H9 (cell line): ENCODE results near the gene PRDX3. TPM values are rescaled to one million over a fixed set of nuclear protein-coding genes. Genes with fewer than 3 reads are reported as not detected.

Experiments
- DNase-seq: peaks from one replicate; pipeline ENCODE4 v3.0.0-alpha.2; 2017
- H2AFZ ChIP-seq: one replicate; pipeline ENCODE4 v1.6.1; 2013; ENCODE audit warnings: mild to moderate bottlenecking, low read length, control low read depth, moderate library complexity
- H2AK5ac ChIP-seq: 2 replicates; pipeline ENCODE4 v1.6.1; 2013; ENCODE audit warnings: low read length, control low read depth, mixed read lengths; ENCODE audit not compliant: insufficient read length
- H2BK120ac ChIP-seq: one replicate; pipeline ENCODE4 v1.6.1; 2013; ENCODE audit warnings: low read depth, mild to moderate bottlenecking, low read length, control low read depth, inconsistent platforms; ENCODE audit not compliant: poor library complexity, severe bottlenecking
- H2BK12ac ChIP-seq: 2 replicates; pipeline ENCODE4 v1.6.1; 2013; ENCODE audit warnings: low read length, control low read depth, mixed read lengths, low read depth; ENCODE audit not compliant: insufficient read length
- H2BK15ac ChIP-seq: 2 replicates; pipeline ENCODE4 v1.6.1; 2013; ENCODE audit warnings: low read depth, low read length, control low read depth
- H2BK20ac ChIP-seq: one replicate; pipeline ENCODE4 v1.6.1; 2013; ENCODE audit warnings: low read depth, mild to moderate bottlenecking, low read length, control low read depth, inconsistent platforms; ENCODE audit not compliant: poor library complexity, severe bottlenecking
- H2BK5ac ChIP-seq: 2 replicates; pipeline ENCODE4 v1.6.1; 2013; ENCODE audit warnings: low read length, control low read depth, mixed read lengths; ENCODE audit not compliant: insufficient read length
- H3K14ac ChIP-seq: 2 replicates; pipeline ENCODE4 v1.6.1; 2013; ENCODE audit warnings: low read length, control low read depth; ENCODE audit not compliant: insufficient read depth
- H3K18ac ChIP-seq: 2 replicates; pipeline ENCODE4 v1.6.1; 2013; ENCODE audit warnings: low read depth, mild to moderate bottlenecking, mixed read lengths, low read length, control low read depth; ENCODE audit not compliant: insufficient read length
- H3K23ac ChIP-seq: 2 replicates; pipeline ENCODE4 v1.6.1; 2013; ENCODE audit warnings: low read length, control low read depth, mixed read lengths, low read depth; ENCODE audit not compliant: insufficient read length
- H3K23me2 ChIP-seq: 2 replicates; pipeline ENCODE4 v1.6.1; 2013; ENCODE audit warnings: low read depth, mild to moderate bottlenecking, mixed read lengths, low read length, control low read depth; ENCODE audit not compliant: insufficient read length, poor library complexity, severe bottlenecking
- H3K27ac ChIP-seq: 2 replicates; pipeline ENCODE4 v1.5.1; 2013; ENCODE audit warnings: low read length, control low read depth, mixed read lengths, low read depth; ENCODE audit not compliant: insufficient read length
- H3K27me3 ChIP-seq: 2 replicates; pipeline ENCODE4 v1.6.1; 2013; ENCODE audit warnings: low read length, control low read depth, inconsistent platforms; ENCODE audit not compliant: insufficient read depth
- H3K4ac ChIP-seq: 2 replicates; pipeline ENCODE4 v1.6.1; 2013; ENCODE audit warnings: low read depth, mild to moderate bottlenecking, control low read depth, inconsistent platforms, low read length, moderate library complexity
- H3K4me1 ChIP-seq: 2 replicates; pipeline ENCODE4 v1.6.1; 2013; ENCODE audit warnings: low read length, control low read depth, inconsistent platforms; ENCODE audit not compliant: insufficient read depth
- H3K4me2 ChIP-seq: 2 replicates; pipeline ENCODE4 v1.6.1; 2013; ENCODE audit warnings: low read length, control low read depth, mixed read lengths; ENCODE audit not compliant: insufficient read length, insufficient read depth
- H3K56ac ChIP-seq: 2 replicates; pipeline ENCODE4 v1.6.1; 2013; ENCODE audit warnings: low read depth, mild to moderate bottlenecking, mixed read lengths, low read length, control low read depth; ENCODE audit not compliant: insufficient read length
- H3K79me1 ChIP-seq: 2 replicates; pipeline ENCODE4 v1.6.1; 2013; ENCODE audit warnings: low read depth, mild to moderate bottlenecking, moderate library complexity, low read length, control low read depth, inconsistent platforms; ENCODE audit not compliant: insufficient read depth, poor library complexity, severe bottlenecking
- H3K79me2 ChIP-seq: 2 replicates; pipeline ENCODE4 v1.6.1; 2013; ENCODE audit warnings: low read length, control low read depth, inconsistent platforms; ENCODE audit not compliant: insufficient read depth
- H3K9ac ChIP-seq: 2 replicates; pipeline ENCODE4 v1.6.1; 2013; ENCODE audit warnings: low read length, control low read depth, mixed read lengths; ENCODE audit not compliant: insufficient read length; ENCODE audit errors: extremely low read depth
- H3K9me3 ChIP-seq: one replicate; pipeline ENCODE4 v1.6.1; 2013; ENCODE audit warnings: low read depth, low read length, inconsistent platforms; ENCODE audit not compliant: control insufficient read depth
- H3T11ph ChIP-seq: one replicate; pipeline ENCODE4 v1.6.1; 2013; ENCODE audit warnings: mild to moderate bottlenecking, low read length, control low read depth, inconsistent platforms
- H4K20me1 ChIP-seq: one replicate; pipeline ENCODE4 v1.6.1; 2013; ENCODE audit not compliant: control insufficient read depth, insufficient read length, insufficient read depth
- H4K5ac ChIP-seq: 2 replicates; pipeline ENCODE4 v1.6.1; 2013; ENCODE audit warnings: low read depth, mild to moderate bottlenecking, mixed read lengths, low read length, control low read depth; ENCODE audit not compliant: insufficient read length
- H4K8ac ChIP-seq: replicated peaks from 2 replicates; pipeline ENCODE4 v1.6.1; 2013; ENCODE audit warnings: low read length, control low read depth, mixed read lengths, low read depth; ENCODE audit not compliant: insufficient read length
- H4K91ac ChIP-seq: 2 replicates; pipeline ENCODE4 v1.6.1; 2013; ENCODE audit warnings: low read depth, mild to moderate bottlenecking, moderate library complexity, mixed read lengths, low read length, control low read depth; ENCODE audit not compliant: insufficient read length
- H3K27ac Mint-ChIP-seq, 3 experiments: 2 replicates in 2 of 3; 3 replicates in 1 of 3; pipeline ENCODE4 v1.8.0; 2020 to 2021; ENCODE audit warnings: mixed read lengths in 3 of 3, mild to moderate bottlenecking in 1 of 3, moderate library complexity in 1 of 3
- H3K27me3 Mint-ChIP-seq: 2 replicates; pipeline ENCODE4 v1.8.0; 2021; ENCODE audit warnings: low read depth, mild to moderate bottlenecking, moderate library complexity, mixed read lengths
- H3K36me3 Mint-ChIP-seq, 3 experiments: 2 replicates in 2 of 3; 3 replicates in 1 of 3; pipeline ENCODE4 v1.8.0; 2020 to 2021; ENCODE audit warnings: low read depth in 3 of 3, mixed read lengths in 3 of 3; ENCODE audit not compliant: insufficient read depth in 1 of 3
- H3K4me1 Mint-ChIP-seq, 2 experiments: 2 replicates each; pipeline ENCODE4 v1.8.0; 2020; ENCODE audit warnings: mixed read lengths in 2 of 2
- H3K4me3 Mint-ChIP-seq, 2 experiments: 2 replicates in 1 of 2; 3 replicates in 1 of 2; pipeline ENCODE4 v1.8.0; 2020 to 2021; ENCODE audit warnings: mild to moderate bottlenecking in 2 of 2, mixed read lengths in 2 of 2, moderate library complexity in 1 of 2
- H3K9me3 Mint-ChIP-seq, 2 experiments: 2 replicates in 1 of 2; 3 replicates in 1 of 2; pipeline ENCODE4 v1.8.0; 2020; ENCODE audit warnings: mild to moderate bottlenecking in 2 of 2, mixed read lengths in 2 of 2, moderate library complexity in 1 of 2
- CTCF ChIP-seq: fragments of 200-600 bp; sonication (generic); conservative IDR thresholded peaks from 3 replicates; pipeline ENCODE4 v1.8.0; 2021; ENCODE audit warnings: antibody characterized with exemption, mild to moderate bottlenecking
- WGBS: extraction: QIAGEN DNeasy Blood & Tissue Kit; methylation state at CpG from one replicate; pipeline ENCODE4 v1.1.7; 2013; ENCODE audit warnings: missing lambda C conversion rate, low lambda C conversion rate, mixed read lengths; ENCODE audit not compliant: insufficient read length; ENCODE audit errors: extremely low coverage; 5-methylcytosine and 5-hydroxymethylcytosine counted together
- total RNA-seq: library from RNA; stranded (reverse); gene quantifications from 2 replicates; pipeline ENCODE4 v1.2.1, GENCODE V29; 2021

PRDX3 gene
- total RNA-seq, 1 experiment from 2014 or later, result 181 TPM

GRCh38 chr10:119133949-119134348 lies 44.7 kb downstream of the PRDX3 start:
- H2BK20ac ChIP-seq, result no peak overlapping the region
- no peak overlapping the region for H2BK12ac ChIP-seq
- no peak overlapping the region for H2AFZ ChIP-seq
- Mint-ChIP-seq H3K36me3 (peaks cover 32 to 60% (median 58%) of the 10 kb centered on the region in 3 experiments), H3K4me3 (no peak overlapping the region), H3K27me3 (no peaks in the 10 kb centered on the region), H3K4me1 (no peaks in the 10 kb centered on the region), H3K9me3 (no peaks in the 10 kb centered on the region), H3K27ac (peak overlapping the region in 1 of 3 experiments; percentile 74; a peak in 1 of 7 replicates)
- no peak overlapping the region for H2BK15ac ChIP-seq
- H4K20me1 ChIP-seq, result no peaks in the 10 kb centered on the region
- WGBS, result no CpG with 5 or more reads among the region's 8 CpGs
- no peak overlapping the region for H3K4ac ChIP-seq
- H3K9me3 ChIP-seq, result no peaks in the 10 kb centered on the region
- H4K5ac ChIP-seq, result no peak overlapping the region
- H3K27ac ChIP-seq, result no peak overlapping the region
- H3K27me3 ChIP-seq, result no peaks in the 10 kb centered on the region
- no peak overlapping the region for H4K91ac ChIP-seq
- H3K9ac ChIP-seq, result no peak overlapping the region
- DNase-seq, result no peak
- no peak overlapping the region for H3K23ac ChIP-seq
- no peak overlapping the region for H3K4me2 ChIP-seq
- H3K79me1 ChIP-seq, result no peaks in the 10 kb centered on the region
- H3K23me2 ChIP-seq, result no peaks in the 10 kb centered on the region
- no peaks in the 10 kb centered on the region for H3K79me2 ChIP-seq
- H3T11ph ChIP-seq, result no peak overlapping the region
- no peak overlapping the region for H2BK120ac ChIP-seq
- H3K14ac ChIP-seq, result no peak overlapping the region
- H2AK5ac ChIP-seq, result no peak overlapping the region
- H4K8ac ChIP-seq, result no peak overlapping the region
- H3K56ac ChIP-seq, result no peak overlapping the region
- H3K4me1 ChIP-seq, result no peaks in the 10 kb centered on the region
- no peak overlapping the region for H2BK5ac ChIP-seq
- TF ChIP-seq CTCF, result no peak
- no peak overlapping the region for H3K18ac ChIP-seq
